ENCODE data around the gene LRRC15.

DNA sequence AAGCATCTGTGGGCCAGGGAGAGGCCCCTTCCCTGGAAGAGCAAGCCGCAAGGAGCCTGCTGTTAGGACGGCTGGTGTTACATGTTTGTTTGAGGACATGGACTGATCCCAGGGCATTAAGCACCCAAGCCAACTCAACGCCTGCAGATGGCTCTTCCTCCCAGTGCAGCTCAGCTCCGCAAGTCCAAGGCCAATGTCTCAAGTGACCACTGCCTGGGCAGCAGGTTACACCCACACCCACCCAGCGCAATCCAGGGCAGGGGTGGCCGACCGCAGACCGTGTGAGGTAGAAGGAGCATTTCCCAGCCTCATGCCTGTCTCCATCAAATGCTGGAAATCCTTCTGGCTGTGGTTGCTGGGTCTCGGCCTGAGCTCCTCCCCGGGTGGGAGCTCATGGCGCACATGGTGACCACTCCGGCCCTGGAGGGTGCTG, 15.0 kb upstream of the LRRC15 start:
- TF ChIP-seq, protein P1, sequence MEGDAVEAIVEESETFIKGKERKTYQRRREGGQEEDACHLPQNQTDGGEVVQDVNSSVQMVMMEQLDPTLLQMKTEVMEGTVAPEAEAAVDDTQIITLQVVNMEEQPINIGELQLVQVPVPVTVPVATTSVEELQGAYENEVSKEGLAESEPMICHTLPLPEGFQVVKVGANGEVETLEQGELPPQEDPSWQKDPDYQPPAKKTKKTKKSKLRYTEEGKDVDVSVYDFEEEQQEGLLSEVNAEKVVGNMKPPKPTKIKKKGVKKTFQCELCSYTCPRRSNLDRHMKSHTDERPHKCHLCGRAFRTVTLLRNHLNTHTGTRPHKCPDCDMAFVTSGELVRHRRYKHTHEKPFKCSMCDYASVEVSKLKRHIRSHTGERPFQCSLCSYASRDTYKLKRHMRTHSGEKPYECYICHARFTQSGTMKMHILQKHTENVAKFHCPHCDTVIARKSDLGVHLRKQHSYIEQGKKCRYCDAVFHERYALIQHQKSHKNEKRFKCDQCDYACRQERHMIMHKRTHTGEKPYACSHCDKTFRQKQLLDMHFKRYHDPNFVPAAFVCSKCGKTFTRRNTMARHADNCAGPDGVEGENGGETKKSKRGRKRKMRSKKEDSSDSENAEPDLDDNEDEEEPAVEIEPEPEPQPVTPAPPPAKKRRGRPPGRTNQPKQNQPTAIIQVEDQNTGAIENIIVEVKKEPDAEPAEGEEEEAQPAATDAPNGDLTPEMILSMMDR (IDR thresholded peaks at IDR 0.05), result no peak
- TF ChIP-seq BHLHE40 (IDR thresholded peaks at IDR 0.05; ENCODE audit: low read depth, low read length) (no peak), KDM5A (IDR thresholded peaks at IDR 0.05) (no peak), SMC3 (IDR thresholded peaks at IDR 0.05) (no peak), RAD21 (conservative IDR thresholded peaks at IDR 0.05 in 1 of 2, IDR thresholded peaks at IDR 0.05 in 1 of 2) (no peak), POLR2A (IDR thresholded peaks at IDR 0.05; ENCODE audit: low read length) (no peak), POLR2AphosphoS2 (conservative IDR thresholded peaks at IDR 0.05; ENCODE audit: low read length) (no peak), FOSL2 (IDR thresholded peaks at IDR 0.05) (no peak), FOSL2 (CRISPR knock-in tag; IDR thresholded peaks at IDR 0.05) (no peak)
- TF ChIP-seq, protein P2, sequence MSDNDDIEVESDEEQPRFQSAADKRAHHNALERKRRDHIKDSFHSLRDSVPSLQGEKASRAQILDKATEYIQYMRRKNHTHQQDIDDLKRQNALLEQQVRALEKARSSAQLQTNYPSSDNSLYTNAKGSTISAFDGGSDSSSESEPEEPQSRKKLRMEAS (IDR thresholded peaks at IDR 0.05), result no peak
- TF ChIP-seq, protein P3, sequence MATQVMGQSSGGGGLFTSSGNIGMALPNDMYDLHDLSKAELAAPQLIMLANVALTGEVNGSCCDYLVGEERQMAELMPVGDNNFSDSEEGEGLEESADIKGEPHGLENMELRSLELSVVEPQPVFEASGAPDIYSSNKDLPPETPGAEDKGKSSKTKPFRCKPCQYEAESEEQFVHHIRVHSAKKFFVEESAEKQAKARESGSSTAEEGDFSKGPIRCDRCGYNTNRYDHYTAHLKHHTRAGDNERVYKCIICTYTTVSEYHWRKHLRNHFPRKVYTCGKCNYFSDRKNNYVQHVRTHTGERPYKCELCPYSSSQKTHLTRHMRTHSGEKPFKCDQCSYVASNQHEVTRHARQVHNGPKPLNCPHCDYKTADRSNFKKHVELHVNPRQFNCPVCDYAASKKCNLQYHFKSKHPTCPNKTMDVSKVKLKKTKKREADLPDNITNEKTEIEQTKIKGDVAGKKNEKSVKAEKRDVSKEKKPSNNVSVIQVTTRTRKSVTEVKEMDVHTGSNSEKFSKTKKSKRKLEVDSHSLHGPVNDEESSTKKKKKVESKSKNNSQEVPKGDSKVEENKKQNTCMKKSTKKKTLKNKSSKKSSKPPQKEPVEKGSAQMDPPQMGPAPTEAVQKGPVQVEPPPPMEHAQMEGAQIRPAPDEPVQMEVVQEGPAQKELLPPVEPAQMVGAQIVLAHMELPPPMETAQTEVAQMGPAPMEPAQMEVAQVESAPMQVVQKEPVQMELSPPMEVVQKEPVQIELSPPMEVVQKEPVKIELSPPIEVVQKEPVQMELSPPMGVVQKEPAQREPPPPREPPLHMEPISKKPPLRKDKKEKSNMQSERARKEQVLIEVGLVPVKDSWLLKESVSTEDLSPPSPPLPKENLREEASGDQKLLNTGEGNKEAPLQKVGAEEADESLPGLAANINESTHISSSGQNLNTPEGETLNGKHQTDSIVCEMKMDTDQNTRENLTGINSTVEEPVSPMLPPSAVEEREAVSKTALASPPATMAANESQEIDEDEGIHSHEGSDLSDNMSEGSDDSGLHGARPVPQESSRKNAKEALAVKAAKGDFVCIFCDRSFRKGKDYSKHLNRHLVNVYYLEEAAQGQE (IDR thresholded peaks at IDR 0.05), result no peak
- TF ChIP-seq, protein P4, sequence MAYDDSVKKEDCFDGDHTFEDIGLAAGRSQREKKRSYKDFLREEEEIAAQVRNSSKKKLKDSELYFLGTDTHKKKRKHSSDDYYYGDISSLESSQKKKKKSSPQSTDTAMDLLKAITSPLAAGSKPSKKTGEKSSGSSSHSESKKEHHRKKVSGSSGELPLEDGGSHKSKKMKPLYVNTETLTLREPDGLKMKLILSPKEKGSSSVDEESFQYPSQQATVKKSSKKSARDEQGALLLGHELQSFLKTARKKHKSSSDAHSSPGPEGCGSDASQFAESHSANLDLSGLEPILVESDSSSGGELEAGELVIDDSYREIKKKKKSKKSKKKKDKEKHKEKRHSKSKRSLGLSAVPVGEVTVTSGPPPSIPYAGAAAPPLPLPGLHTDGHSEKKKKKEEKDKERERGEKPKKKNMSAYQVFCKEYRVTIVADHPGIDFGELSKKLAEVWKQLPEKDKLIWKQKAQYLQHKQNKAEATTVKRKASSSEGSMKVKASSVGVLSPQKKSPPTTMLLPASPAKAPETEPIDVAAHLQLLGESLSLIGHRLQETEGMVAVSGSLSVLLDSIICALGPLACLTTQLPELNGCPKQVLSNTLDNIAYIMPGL (CRISPR knock-in tag; IDR thresholded peaks at IDR 0.05; ENCODE audit: borderline replicate concordance), result no peak
